K562 treated with DMSO at 1 percent for 12 hours (cell line): ENCODE results near the gene ITPRID2. TPM values are rescaled to one million over a fixed set of nuclear protein-coding genes. Genes with fewer than 3 reads are reported as not detected.

Experiments
- total RNA-seq: library from RNA; unstranded; fragments of 300-600 nt; gene quantifications from 2 replicates; pipeline ENCODE4 v1.2.3, GENCODE V29; 2022; ENCODE audit not compliant: insufficient read depth

The ITPRID2 gene
- 14.3 and 59.5 TPM in 2 replicates for total RNA-seq

DNA sequence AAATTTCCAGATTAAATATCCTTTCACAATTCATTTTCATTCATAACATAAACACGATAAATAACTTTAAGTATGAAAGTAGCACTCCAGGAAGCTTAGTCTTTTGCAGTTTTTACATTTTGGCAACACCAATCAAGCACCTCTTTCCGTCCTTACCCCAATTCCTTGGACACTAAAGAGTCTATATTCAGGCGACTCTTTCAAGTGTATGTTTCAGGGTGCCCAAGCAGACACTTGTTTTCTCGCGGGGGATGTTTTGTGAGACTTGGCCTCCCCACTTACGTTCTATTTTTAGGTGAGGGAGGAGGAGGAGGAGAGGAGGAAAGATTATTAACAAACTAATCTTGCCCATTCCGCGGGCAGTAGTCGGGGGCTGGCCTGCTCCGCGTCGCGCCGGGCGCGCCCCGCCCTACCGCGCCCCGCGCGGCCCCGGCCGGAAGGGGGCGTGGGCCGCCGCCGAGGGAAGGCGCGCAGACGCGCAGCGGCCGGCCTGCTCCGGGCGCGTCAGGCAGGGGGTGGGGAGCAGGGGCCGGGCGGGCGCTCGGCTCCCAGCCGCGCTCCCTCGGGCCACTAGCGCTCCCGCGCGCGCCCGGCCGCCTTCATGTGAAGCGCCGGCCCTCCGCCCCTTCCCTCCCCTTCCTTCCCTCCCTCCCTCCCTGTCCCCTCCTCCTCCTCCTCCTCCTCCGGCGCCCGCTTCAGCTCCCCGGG lies at the start of gene ITPRID2:
ITPRID2 (plus strand) TSS at position 473 of the 708 bp plus-strand sequence. CDS start 337 bp downstream, outside the sequence.

Other genes starting within 250 kb of the ITPRID2 start
- gene CERKL, start 234.6 kb upstream of the ITPRID2 start, total RNA-seq: not detected in 2 replicates
- not detected in 2 replicates for gene NEUROD1, start 211.2 kb upstream of the ITPRID2 start, total RNA-seq
- gene PPP1R1C, start 94.1 kb downstream of the ITPRID2 start, total RNA-seq: not detected in 2 replicates